Activated CD4-positive, alpha-beta T cell treated with anti-CD3 and anti-CD28 coated beads, Interleukin-2, amount 50 U/mL, for 48 hours (primary cell): ENCODE results near the gene AKR1C3.
"Not testable (repeated sequence)": the region's sequence is repeated elsewhere in the genome, so short reads cannot be mapped to it uniquely, and the experiment has no call there.

Source experiments
- DNase-seq, 2 experiments: peaks; one replicate each; pipeline ENCODE4 v3.0.0-alpha.2; 2020

The AKR1C3 gene

DNA sequence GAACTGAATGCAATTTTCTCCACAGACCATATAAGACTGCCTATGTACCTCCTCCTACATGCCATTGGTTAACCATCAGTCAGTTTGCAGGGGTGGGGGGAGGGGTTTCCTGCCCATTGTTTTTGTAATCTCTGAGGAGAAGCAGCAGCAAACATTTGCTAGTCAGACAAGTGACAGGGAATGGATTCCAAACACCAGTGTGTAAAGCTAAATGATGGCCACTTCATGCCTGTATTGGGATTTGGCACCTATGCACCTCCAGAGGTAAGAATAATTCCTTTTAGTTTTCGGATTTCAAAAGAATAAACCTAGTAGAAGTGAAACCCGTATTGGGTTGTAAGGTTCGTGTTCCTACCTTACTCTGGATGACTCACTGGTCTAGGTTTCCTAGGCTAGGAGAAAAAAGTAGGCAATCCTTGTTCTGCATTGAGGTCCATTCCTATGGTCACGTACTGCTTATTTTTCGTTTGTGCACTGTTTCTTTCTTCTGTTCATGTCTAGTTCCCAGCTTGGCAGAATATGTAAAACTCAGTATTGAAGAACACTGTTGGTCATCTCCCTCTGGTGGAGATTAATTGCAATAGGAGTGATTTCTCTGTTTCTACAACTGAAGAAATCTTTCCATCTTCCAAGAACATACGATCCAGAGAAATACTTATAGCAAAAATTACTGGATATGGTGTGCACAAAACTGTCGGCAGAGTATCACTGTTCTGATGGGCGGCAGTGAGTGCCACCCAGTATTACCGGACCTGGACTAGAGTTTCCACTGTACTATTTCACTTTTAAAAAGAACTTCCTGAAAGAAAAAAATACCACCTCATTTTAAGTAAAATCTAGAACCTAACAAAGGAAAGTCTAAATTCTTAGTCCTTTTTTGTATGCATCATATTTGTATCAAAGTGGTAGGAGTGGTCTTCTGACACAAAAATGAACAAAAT lies at the start of gene AKR1C3:
Gene AKR1C3, plus strand, starts transcription at position 150 of the 941 bp plus-strand sequence. Its CDS starts 31 bp downstream, at position 181.
- no peak for DNase-seq

GRCh38 chr10:5045095-5045494 lies 49.1 kb upstream of the AKR1C3 start:
- DNase-seq = no peak

DNA sequence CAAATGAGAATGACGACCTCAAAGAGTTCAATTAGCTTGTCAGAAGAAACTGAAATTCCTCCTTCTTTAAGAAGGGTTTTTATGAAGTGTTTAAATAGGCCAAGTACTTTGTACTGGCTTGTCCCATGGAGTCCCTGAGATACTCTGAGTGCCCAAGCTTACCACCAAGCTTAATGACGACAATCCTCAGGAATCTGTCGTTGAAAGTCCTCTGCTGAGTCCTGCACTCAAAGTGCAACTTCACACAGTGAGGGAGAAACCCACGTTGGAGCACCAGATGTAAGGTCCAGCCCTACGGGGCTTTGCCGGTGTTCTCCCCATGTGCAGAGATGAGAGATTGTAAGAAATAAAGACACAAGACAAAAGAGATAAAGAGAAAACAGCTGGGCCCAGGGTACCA lies 47.8 kb upstream of the AKR1C3 start:
- no peak for DNase-seq

DNA sequence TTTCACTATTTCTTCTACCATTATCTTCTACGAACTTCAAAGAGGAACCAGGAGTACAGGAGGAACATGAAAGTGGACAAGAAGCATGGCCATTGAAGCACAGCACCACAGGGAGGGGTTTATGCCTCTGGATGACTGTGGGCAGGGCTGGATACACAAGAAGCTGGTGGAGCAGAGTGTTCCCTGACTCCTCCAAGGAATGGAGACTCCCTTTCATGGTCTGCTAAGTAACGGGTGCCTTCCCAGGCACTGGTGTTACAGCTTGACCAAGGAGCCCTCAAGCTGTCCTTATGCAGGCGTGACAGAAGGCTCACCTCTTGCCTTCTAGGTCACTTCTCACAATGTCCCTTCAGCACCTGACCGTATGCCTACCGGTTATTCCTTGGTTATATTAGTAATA lies 47.2 kb upstream of the AKR1C3 start:
- DNase-seq = not testable (repeated sequence)

GRCh38 chr10:5047912-5048628 lies 46.1 kb upstream of the AKR1C3 start:
- DNase-seq = no peak

DNA sequence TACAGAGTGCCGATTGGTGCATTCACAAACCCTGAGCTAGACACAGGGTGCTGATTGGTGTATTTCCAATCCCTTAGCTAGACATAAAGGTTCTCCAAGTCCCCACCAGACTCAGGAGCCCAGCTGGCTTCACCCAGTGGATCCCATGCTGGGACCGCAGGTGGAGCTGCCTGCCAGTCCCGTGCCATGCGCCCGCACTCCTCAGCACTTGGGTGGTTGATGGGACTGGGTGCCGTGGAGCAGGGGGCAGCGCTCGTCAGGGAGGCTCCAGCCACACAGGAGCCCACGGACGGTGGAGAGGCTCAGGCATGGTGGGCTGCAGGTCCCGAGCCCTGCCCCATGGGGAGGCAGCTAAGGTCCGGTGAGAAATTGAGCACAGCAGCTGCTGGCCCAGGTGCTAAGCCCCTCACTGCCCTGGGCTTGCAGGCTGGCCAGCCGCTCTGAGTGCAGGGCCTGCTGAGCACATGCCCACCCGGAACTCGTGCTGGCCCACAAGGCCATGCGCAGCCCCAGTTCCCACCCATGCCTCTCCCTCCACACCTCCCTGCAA lies 41.2 kb upstream of the AKR1C3 start:
- not testable (repeated sequence) for DNase-seq

DNA sequence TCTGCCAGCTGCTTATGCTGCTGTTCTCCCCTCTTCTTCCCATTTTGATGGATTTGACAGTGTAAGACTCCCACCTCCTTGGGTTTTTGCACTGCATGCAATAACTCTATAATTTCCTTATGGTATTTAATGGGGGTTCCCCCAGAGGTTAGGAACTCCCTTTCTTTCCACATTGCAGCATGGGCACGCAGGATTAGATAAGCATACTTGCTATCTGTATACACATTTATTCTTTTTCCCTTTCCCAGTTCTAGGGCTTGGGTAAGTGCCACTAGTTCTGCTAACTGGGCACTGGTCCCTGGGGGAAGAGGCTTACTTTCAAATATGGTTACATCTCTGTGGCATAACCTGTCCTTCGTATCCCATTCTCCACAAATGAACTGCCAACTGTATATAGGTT lies 39.4 kb upstream of the AKR1C3 start:
- not testable (repeated sequence) for DNase-seq

GRCh38 chr10:5059267-5059666 lies 34.9 kb upstream of the AKR1C3 start:
- not testable (repeated sequence) for DNase-seq

DNA sequence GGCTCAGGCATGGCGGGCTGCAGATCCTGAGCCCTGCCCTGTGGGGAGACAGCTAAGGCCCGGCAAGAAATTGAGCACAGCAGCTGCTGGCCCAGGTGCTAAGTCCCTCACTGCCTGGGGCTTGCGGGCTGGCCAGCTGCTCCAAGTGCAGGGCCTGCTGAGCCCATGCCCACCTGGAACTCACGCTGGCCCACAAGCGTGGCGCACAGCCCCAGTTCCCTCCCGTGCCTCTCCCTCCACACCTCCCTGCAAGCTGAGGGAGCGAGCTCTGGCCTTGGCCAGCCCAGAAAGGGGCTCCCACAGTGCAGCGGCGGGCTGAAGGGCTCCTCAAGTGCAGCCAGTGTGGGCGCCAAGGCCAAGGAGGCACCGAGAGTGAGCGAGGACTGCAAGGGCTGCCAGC lies 33.4 kb upstream of the AKR1C3 start:
- DNase-seq = not testable (repeated sequence)

- DNase-seq = no peak
Observed at GRCh38 chr10:5064656-5065055, 29.6 kb upstream of the AKR1C3 start.

DNA sequence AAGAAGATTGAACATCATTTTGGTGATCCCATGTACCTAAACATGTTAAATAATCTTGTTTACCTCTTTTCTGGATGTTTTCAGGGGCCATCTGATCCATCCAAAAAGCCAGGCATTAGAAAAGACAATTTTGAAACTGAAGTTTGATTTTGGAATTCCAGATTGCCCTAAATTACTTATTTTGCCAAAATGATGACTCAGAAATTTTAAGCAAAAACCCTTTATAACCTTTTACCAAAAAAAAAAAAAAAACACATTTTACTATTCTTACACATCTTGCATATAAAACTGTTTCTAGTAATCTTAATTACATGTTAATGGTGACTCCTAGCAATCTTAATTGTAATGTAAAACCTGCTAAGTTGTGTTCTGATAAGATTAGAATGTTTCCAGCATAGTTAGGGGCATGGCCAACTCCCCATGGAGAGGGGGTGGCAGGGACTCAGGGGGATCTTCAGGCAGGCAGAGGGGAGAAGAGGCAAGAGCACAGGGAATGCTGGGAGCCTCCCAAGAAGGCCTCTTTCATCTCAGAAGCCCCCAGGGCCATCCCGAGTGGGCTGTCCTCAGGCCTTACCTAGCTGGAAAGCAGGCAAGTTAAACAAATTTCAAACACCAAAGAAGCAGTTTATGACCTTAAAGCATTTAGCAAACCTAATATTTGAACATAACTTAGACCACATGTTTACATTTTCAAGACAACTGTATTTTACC lies 25.8 kb upstream of the AKR1C3 start:
- no peak for DNase-seq

- DNase-seq = no peak
Observed at GRCh38 chr10:5070648-5071410, 23.4 kb upstream of the AKR1C3 start.

- DNase-seq = no peak
Observed at GRCh38 chr10:5071411-5072198, 22.6 kb upstream of the AKR1C3 start.

- no peak for DNase-seq
Observed at GRCh38 chr10:5073659-5074058, 20.6 kb upstream of the AKR1C3 start.

DNA sequence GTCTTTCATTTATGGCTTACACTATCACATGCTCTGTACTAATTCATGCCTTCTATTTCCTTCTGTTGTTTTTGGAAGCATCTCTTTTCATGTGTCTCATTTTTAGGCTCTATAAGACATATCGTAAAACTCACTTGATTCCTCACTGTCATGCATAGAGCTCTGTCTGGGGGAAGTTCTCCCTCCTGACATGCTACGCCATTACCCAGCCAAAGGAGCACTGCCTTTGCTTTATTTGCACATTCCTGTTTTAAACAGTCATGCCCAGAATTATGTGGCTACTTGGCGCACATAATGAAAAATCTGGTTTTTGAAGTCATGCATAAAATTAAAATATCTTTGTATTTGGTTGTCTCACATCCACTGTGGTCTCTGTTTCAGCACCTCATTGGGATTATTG lies 17.6 kb upstream of the AKR1C3 start:
- no peak for DNase-seq

- no peak for DNase-seq
Observed at GRCh38 chr10:5078547-5079180, 15.6 kb upstream of the AKR1C3 start.

DNA sequence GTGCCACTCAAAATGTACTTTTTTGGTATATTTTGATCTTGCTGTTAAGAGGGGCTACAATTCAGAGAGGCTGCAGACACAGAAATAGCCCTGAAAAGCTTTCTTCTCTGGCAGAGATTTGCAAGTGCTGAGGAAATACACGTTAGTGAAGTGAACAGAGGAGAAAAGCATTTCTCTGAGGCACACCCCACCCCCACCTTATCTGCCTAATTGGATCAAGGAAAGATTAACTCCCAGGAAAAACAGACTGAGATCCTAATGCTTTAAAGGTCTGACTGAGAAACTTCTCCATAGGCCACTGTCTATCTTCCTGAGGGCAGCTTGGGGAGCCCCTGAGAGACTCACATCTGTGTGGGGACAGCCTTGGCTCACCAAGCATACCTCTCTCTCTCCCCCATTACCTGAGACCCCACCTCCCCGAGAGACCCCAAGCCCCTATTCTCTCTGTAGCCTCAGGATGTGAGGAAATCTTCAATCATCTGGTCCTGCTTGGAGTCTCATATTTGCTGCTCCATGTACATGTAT lies 14.8 kb upstream of the AKR1C3 start:
- DNase-seq = no peak

DNA sequence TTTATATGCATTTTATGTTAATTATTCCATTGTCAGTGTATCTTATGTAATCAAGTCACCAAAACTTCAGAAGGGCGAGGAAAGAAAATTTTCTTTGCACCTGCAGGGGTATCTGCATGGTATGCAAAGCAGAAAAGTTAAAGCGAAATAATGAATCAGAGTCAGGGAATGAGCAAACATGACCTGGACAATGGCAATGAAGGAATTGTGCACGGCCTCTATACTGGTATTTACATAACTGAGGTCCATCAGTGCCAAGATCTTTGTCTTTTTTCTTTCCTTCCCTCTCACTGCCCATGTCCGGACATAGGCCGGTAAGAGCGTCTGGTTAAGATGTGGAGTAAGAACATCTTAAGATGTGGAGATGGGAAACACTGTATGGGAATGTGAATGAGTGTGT lies 14.4 kb upstream of the AKR1C3 start:
- DNase-seq = no peak

GRCh38 chr10:5081091-5081490 lies 13.1 kb upstream of the AKR1C3 start:
- DNase-seq = no peak

GRCh38 chr10:5088703-5089261 lies 5.4 kb upstream of the AKR1C3 start:
- DNase-seq = no peak
